B cell (primary cell): ENCODE measurements around the gene PRELID3B. TPM values are rescaled to one million over a fixed set of nuclear protein-coding genes. Genes with fewer than 3 reads are reported as not detected.

Experiments
- ATAC-seq: fragments of 200-7000 bp; cut with Tn5 transposase; one replicate; pipeline ENCODE4 v1.10.0; 2021; ENCODE audit warnings: low read depth, mild to moderate bottlenecking, moderate number of reproducible peaks, moderate library complexity
- CTCF ChIA-PET: fragments of 350-600 bp; sonication (Branson Sonifier 250); formaldehyde crosslinking; loops from one replicate; lab custom pipeline; 2021; ENCODE audit warnings: antibody characterized with exemption, inconsistent platforms; lab: Charles Lee
- POLR2A ChIA-PET: fragments of 350-600 bp; sonication (Branson Sonifier 250); formaldehyde crosslinking; loops from one replicate; lab custom pipeline; 2021; ENCODE audit warnings: antibody characterized with exemption; lab: Charles Lee
- DNase-seq: peaks from one replicate; pipeline ENCODE4 v3.0.0; 2013
- H2AFZ ChIP-seq: 2 replicates; pipeline ENCODE4 v1.6.1; 2012; ENCODE audit warnings: mild to moderate bottlenecking, low read depth, low read length; ENCODE audit not compliant: insufficient read depth, poor library complexity, severe bottlenecking
- H3K27ac ChIP-seq, 2 donors: 1 replicate in 1 of 2; 2 replicates in 1 of 2; pipeline ENCODE4 v1.5.1; 2012 to 2013; ENCODE audit warnings: low read length in 2 of 2, mild to moderate bottlenecking in 2 of 2, moderate library complexity in 1 of 2
- H3K27me3 ChIP-seq, 4 experiments: fragments of 200-600 bp in 1 of 4; sonication (generic) in 1 of 4; replicated peaks in 1 of 4; 1 replicate in 2 of 4; 2 replicates in 2 of 4; pipeline versions ENCODE4 v1.6.1 to v1.7.0; 2013 to 2016; ENCODE audit warnings: low read length in 3 of 4, mild to moderate bottlenecking in 2 of 4, mixed read lengths in 1 of 4, moderate library complexity in 1 of 4; ENCODE audit not compliant: insufficient read depth in 4 of 4, control insufficient read depth in 3 of 4; ENCODE audit errors: control extremely low read depth in 1 of 4
- H3K36me3 ChIP-seq, 2 experiments: replicated peaks in 1 of 2; 1 replicate in 1 of 2; 2 replicates in 1 of 2; pipeline versions ENCODE4 v1.6.1 to v1.7.1; 2013; ENCODE audit warnings: low read length in 1 of 2; ENCODE audit not compliant: insufficient read depth in 2 of 2, control insufficient read depth in 1 of 2; ENCODE audit errors: control extremely low read depth in 1 of 2, extremely low read depth in 1 of 2
- H3K4me1 ChIP-seq, 2 donors: fragments of 200-600 bp in 1 of 2; sonication (generic) in 1 of 2; 1 replicate in 1 of 2; 2 replicates in 1 of 2; pipeline versions ENCODE4 v1.5.1 to v1.6.1; 2013 to 2017; ENCODE audit warnings: low read length in 2 of 2; ENCODE audit not compliant: control insufficient read depth in 2 of 2, insufficient read depth in 2 of 2
- H3K4me2 ChIP-seq: replicated peaks from 2 replicates; pipeline ENCODE3; 2012; ENCODE audit warnings: mild to moderate bottlenecking, low read depth, low read length; ENCODE audit not compliant: poor library complexity, severe bottlenecking
- H3K4me3 ChIP-seq, 5 experiments: fragments of 200-600 bp in 1 of 5; sonication (generic) in 1 of 5; 1 replicate in 3 of 5; 2 replicates in 2 of 5; pipeline versions ENCODE4 v1.5.1 to v1.7.0; 2011 to 2016; ENCODE audit warnings: low read length in 4 of 5, mild to moderate bottlenecking in 4 of 5, low read depth in 2 of 5, control low read depth in 1 of 5, moderate library complexity in 1 of 5; ENCODE audit not compliant: insufficient read depth in 1 of 5; ENCODE audit errors: control extremely low read depth in 1 of 5, extremely low read depth in 1 of 5
- H3K79me2 ChIP-seq: fragments of 200-600 bp; sonication (generic); one replicate; pipeline ENCODE4 v1.6.0; 2016; ENCODE audit warnings: low read length; ENCODE audit not compliant: control insufficient read depth, insufficient read depth
- H3K9ac ChIP-seq: fragments of 200-600 bp; sonication (generic); 2 replicates; pipeline ENCODE4 v1.6.1; 2017; ENCODE audit warnings: mild to moderate bottlenecking, low read length, moderate library complexity
- H3K9me3 ChIP-seq, 3 donors: one replicate each; pipeline versions ENCODE4 v1.6.1 to v1.7.1; 2013; ENCODE audit warnings: low read length in 2 of 3; ENCODE audit not compliant: control insufficient read depth in 2 of 3, insufficient read depth in 1 of 3; ENCODE audit errors: control extremely low read depth in 1 of 3
- H4K20me1 ChIP-seq: 2 replicates; pipeline ENCODE4 v1.6.0; 2012; ENCODE audit warnings: mild to moderate bottlenecking, low read length; ENCODE audit not compliant: insufficient read depth, control insufficient read depth, poor library complexity, severe bottlenecking
- H3K27ac Mint-ChIP-seq: one replicate; pipeline ENCODE4 v1.8.0; 2021; ENCODE audit warnings: mixed read lengths
- H3K27me3 Mint-ChIP-seq: one replicate; pipeline ENCODE4 v1.8.0; 2021; ENCODE audit warnings: mixed read lengths
- H3K4me1 Mint-ChIP-seq: one replicate; pipeline ENCODE4 v1.8.0; 2021; ENCODE audit warnings: mixed read lengths
- H3K4me3 Mint-ChIP-seq: one replicate; pipeline ENCODE4 v1.8.0; 2021; ENCODE audit warnings: mixed read lengths
- H3K9me3 Mint-ChIP-seq: one replicate; pipeline ENCODE4 v1.8.0; 2022; ENCODE audit warnings: mixed read lengths; ENCODE audit not compliant: insufficient read depth
- CTCF ChIP-seq: fragments of 200-600 bp; IDR thresholded peaks from one replicate; pipeline ENCODE4 v1.8.0; 2022; ENCODE audit warnings: antibody characterized with exemption, mild to moderate bottlenecking
- EZH2 ChIP-seq: IDR thresholded peaks from 2 replicates; pipeline ENCODE4 v1.6.1; 2012; ENCODE audit warnings: borderline replicate concordance, low read depth, mild to moderate bottlenecking, moderate library complexity, low read length; ENCODE audit not compliant: insufficient read depth, poor library complexity, severe bottlenecking
- WGBS: methylation state at CpG from one replicate; pipeline ENCODE4 v1.1.5; 2013; ENCODE audit warnings: missing lambda C conversion rate; ENCODE audit not compliant: insufficient coverage; 5-methylcytosine and 5-hydroxymethylcytosine counted together
- intact Hi-C: fragments of 100-400 bp; cut with micrococcal nuclease; formaldehyde crosslinking; loops from one replicate; pipeline ENCODE4 v1.10.0; 2022
- polyA plus RNA-seq: library from polyadenylated mRNA; depleted of rRNA; stranded (reverse); fragments of >200 nt; gene quantifications from 2 replicates; pipeline ENCODE4 v1.2.3, GENCODE V29; 2012
- total RNA-seq, 2 donors: library from RNA; stranded (reverse); fragments of 120-200 nt in 1 of 2; gene quantifications; 1 replicate in 1 of 2; 2 replicates in 1 of 2; pipeline versions ENCODE4 v1.2.3 to v1.2.4, GENCODE V29; 2013 to 2022

PRELID3B gene
- total and polyA plus RNA-seq, 2 donors (not counting 1 experiment from before 2014, with no cell fraction given), result 24.1 to 46.8 TPM

GRCh38 chr20:58990651-58991445 is 51.7 kb downstream of the PRELID3B start:
- peaks cover 21% of the 10 kb centered on the region for H4K20me1 ChIP-seq
- CTCF ChIA-PET, result interaction anchor here (0.7 to 1.6 kb wide), 3 partner anchors 8 to 90 kb away, joined by 3 to 6 read pairs (median 3); partner anchors contain the start of gene ATP5F1E

More at GRCh38 chr20:58990651-58991445, 51.7 kb downstream of the PRELID3B start:
- TF ChIP-seq EZH2 (no peak), CTCF (no peak)
- Histone ChIP-seq H3K4me1 (peaks cover 17 to 32% of the 10 kb centered on the region in 2 donors), H3K4me2 (no peak overlapping the region), H3K27ac (no peak overlapping the region), H3K4me3 (no peak overlapping the region), H2AFZ (no peak overlapping the region), H3K27me3 (no peaks in the 10 kb centered on the region), H3K36me3 (peaks cover 5 to 97% of the 10 kb centered on the region in 2 experiments), H3K9me3 (no peaks in the 10 kb centered on the region), H3K9ac (no peak overlapping the region), H3K79me2 (peaks cover 28% of the 10 kb centered on the region)
- Mint-ChIP-seq H3K27me3 (no peaks in the 10 kb centered on the region), H3K4me3 (no peak overlapping the region), H3K4me1 (peaks cover 38% of the 10 kb centered on the region), H3K27ac (peak overlapping the region; percentile 10), H3K9me3 (no peaks in the 10 kb centered on the region)
- intact Hi-C loops, result no loop called here
- no peak for ATAC-seq
- no peak for DNase-seq
- POLR2A ChIA-PET, result interaction anchor here (0.6 kb wide), 1 partner anchor 16 kb away, joined by 3 read pairs; no protein-coding TSS in a partner anchor
- 93% methylated on average over 7 of the region's 14 CpGs for WGBS
